RWPE2 (cell line): ENCODE results near the gene KIAA1671.

ENCODE experiments used
- ATAC-seq: fragments of 200-7000 bp; cut with Tn5 transposase; 3 replicates; pipeline ENCODE4 v1.9.1; 2021; ENCODE audit warnings: low read depth
- DNase-seq: peaks from one replicate; pipeline ENCODE4 v3.0.0-alpha.2; 2020; ENCODE audit warnings: low spot score
- H3K27ac ChIP-seq: fragments of 450-650 bp; 2 replicates; pipeline ENCODE4 v1.5.1; 2017; ENCODE audit warnings: mild to moderate bottlenecking; ENCODE audit not compliant: poor library complexity, severe bottlenecking
- H3K27me3 ChIP-seq: fragments of 250-450 bp; sonication (Bioruptor Pico); 2 replicates; pipeline ENCODE4 v1.5.1; 2021; ENCODE audit warnings: mild to moderate bottlenecking, moderate library complexity; ENCODE audit not compliant: insufficient read depth, poor library complexity, severe bottlenecking
- H3K36me3 ChIP-seq: fragments of 250-450 bp; sonication (Bioruptor Pico); 2 replicates; pipeline ENCODE4 v1.5.1; 2020; ENCODE audit warnings: low read depth, mild to moderate bottlenecking, moderate library complexity
- H3K4me1 ChIP-seq: fragments of 250-450 bp; sonication (Bioruptor Pico); 2 replicates; pipeline ENCODE4 v1.5.1; 2021; ENCODE audit warnings: mild to moderate bottlenecking, moderate library complexity; ENCODE audit not compliant: insufficient read depth, poor library complexity, severe bottlenecking
- H3K4me3 ChIP-seq: fragments of 250-450 bp; sonication (Bioruptor Pico); 2 replicates; pipeline ENCODE4 v1.5.1; 2021; ENCODE audit warnings: mild to moderate bottlenecking, moderate library complexity; ENCODE audit not compliant: severe bottlenecking
- H3K9me3 ChIP-seq: fragments of 250-450 bp; sonication (Bioruptor Pico); 2 replicates; pipeline ENCODE4 v1.5.1; 2021; ENCODE audit warnings: mild to moderate bottlenecking, moderate library complexity; ENCODE audit not compliant: severe bottlenecking
- TF ChIP-seq, protein P1 (sequence below): fragments of 450-650 bp; IDR thresholded peaks from one replicate; pipeline ENCODE4 v1.5.1; 2017; ENCODE audit warnings: mild to moderate bottlenecking, moderate library complexity; ENCODE audit not compliant: poor library complexity, severe bottlenecking

Gene KIAA1671

DNA sequence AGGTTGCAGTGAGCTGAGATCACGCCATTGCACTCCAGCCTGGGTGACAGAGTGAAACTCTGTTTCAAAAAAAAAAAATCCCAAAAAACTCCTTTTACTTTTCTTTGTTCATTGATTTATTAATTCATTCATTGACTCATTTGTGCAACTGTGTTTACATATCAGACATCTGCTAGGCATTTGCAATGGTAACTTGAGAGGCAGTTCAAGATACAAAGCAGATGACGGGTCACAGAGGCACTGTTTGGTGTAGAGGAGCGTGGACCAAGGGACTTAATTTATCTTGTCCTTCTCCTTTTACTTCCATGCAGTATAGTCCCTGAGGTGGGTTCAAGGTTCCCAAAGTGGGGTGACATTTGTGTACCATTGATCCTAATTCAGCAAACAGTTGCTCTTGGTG is 71.4 kb downstream of the KIAA1671 start:
- no peaks in the 10 kb centered on the region for H3K9me3 ChIP-seq
- DNase-seq = no peak

GRCh38 chr22:25024895-25025294 is 72.4 kb downstream of the KIAA1671 start:
- Histone ChIP-seq H3K9me3 (no peaks in the 10 kb centered on the region), H3K27ac (peak overlapping the region; percentile 89), H3K4me1 (peaks cover 24% of the 10 kb centered on the region), H3K36me3 (peaks cover 14% of the 10 kb centered on the region), H3K4me3 (no peak overlapping the region), H3K27me3 (no peaks in the 10 kb centered on the region)
- ATAC-seq = no peak
- no peak for DNase-seq
- TF ChIP-seq, protein P1, sequence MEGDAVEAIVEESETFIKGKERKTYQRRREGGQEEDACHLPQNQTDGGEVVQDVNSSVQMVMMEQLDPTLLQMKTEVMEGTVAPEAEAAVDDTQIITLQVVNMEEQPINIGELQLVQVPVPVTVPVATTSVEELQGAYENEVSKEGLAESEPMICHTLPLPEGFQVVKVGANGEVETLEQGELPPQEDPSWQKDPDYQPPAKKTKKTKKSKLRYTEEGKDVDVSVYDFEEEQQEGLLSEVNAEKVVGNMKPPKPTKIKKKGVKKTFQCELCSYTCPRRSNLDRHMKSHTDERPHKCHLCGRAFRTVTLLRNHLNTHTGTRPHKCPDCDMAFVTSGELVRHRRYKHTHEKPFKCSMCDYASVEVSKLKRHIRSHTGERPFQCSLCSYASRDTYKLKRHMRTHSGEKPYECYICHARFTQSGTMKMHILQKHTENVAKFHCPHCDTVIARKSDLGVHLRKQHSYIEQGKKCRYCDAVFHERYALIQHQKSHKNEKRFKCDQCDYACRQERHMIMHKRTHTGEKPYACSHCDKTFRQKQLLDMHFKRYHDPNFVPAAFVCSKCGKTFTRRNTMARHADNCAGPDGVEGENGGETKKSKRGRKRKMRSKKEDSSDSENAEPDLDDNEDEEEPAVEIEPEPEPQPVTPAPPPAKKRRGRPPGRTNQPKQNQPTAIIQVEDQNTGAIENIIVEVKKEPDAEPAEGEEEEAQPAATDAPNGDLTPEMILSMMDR = no peak

More for the DNA sequence above, 71.4 kb downstream of the KIAA1671 start:
- ATAC-seq = no peak
- no peaks in the 10 kb centered on the region for H3K27me3 ChIP-seq
- H3K36me3 ChIP-seq = peaks cover 7% of the 10 kb centered on the region
- H3K27ac ChIP-seq = peak overlapping the region; percentile 89
- no peak overlapping the region for H3K4me3 ChIP-seq
- TF ChIP-seq, protein P1 = no peak
- peaks cover 24% of the 10 kb centered on the region for H3K4me1 ChIP-seq

GRCh38 chr22:25025491-25026400 is 73.2 kb downstream of the KIAA1671 start:
- Histone ChIP-seq H3K27me3 (no peaks in the 10 kb centered on the region), H3K4me1 (peaks cover 24% of the 10 kb centered on the region), H3K4me3 (no peak overlapping the region), H3K27ac (peak overlapping the region; percentile 89), H3K36me3 (peaks cover 22% of the 10 kb centered on the region), H3K9me3 (no peaks in the 10 kb centered on the region)
- DNase-seq = no peak
- peak; percentile 84 for ATAC-seq
- TF ChIP-seq, protein P1 = no peak

- Histone ChIP-seq H3K27me3 (no peaks in the 10 kb centered on the region), H3K27ac (peak overlapping the region; percentile 89), H3K9me3 (no peaks in the 10 kb centered on the region), H3K4me1 (peaks cover 24% of the 10 kb centered on the region), H3K4me3 (no peak overlapping the region), H3K36me3 (peaks cover 33% of the 10 kb centered on the region)
- DNase-seq (no peak), ATAC-seq (peak; percentile 68)
- TF ChIP-seq, protein P1 = no peak
These were observed 74.8 kb downstream of the KIAA1671 start for GRCh38 chr22:25027043-25027906.
